ENCODE measurements around the gene PARL. TPM values are rescaled to one million over a fixed set of nuclear protein-coding genes. Genes with fewer than 3 reads are reported as not detected.

The PARL gene
- total and polyA plus RNA-seq, 9 of the 15 experiments (the other 6 are each of a cell fraction or from before 2014, with no cell fraction given): 39.5 to 82.4 (median 57.4) TPM

DNA sequence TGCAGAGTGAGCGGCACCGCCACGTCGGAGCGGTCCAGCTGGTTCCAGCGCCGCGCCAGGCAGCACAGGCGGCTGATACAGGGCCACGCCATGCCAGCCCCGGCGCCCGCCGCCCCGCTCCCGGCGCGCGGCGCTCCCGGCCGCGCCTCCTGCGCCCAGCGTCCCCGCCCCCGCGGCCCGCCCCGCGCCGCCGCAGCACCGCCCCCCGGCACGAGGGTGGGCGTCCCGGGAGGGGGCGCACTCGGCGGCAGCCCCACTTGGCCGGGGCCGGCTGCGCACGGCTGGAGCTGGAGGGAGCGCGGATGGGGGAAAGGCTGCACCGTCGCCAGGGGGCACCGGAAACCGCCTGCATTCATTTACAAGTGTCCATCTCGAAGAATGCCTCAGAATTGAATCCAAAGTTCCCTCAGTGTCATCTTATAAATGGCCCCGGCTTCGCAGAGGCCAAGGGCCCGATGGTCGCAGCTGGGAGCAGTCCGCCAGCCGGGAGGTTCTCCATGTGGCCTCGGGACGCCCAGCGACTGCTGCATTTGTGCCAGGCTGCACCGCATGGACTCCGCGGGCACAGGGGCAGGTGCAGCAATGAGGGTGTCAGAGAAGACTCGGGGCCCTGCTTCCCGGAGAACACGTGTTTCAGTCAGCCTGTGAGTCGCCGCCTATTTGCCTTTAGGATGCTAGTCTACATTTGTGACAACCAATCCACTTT is 59.1 kb downstream of the PARL start, which contains the start of gene MAP6D1:
Gene MAP6D1, minus strand, starts transcription at position 122 of the 706 bp plus-strand sequence. Its CDS starts 30 bp downstream, at position 92.
- Histone ChIP-seq H2AFZ (ENCODE audit: low read depth, low read length) (no peak within 1 kb of the TSS), H3K36me3 (ENCODE audit: control insufficient read depth, insufficient read depth, low read length) (peaks cover 24% of the 10 kb centered on the region; the same call in 1 of the 3 replicates), H3K79me2 (ENCODE audit: control insufficient read depth, insufficient read depth, low read length) (no peaks in the 10 kb centered on the region), H3K4me3 (no peak within 1 kb of the TSS), H3K27ac (ENCODE audit: extremely low read depth, low read depth, low read length) (no peak within 1 kb of the TSS), H4K20me1 (replicated peaks; ENCODE audit: control insufficient read depth, insufficient read depth, low read length) (no peaks in the 10 kb centered on the region), H3K4me2 (ENCODE audit: insufficient read depth, low read length) (no peak within 1 kb of the TSS), H3K4me1 (replicated peaks in 1 of 2; ENCODE audit: control insufficient read depth in 2 of 2, insufficient read depth in 2 of 2, low read length in 2 of 2) (no peaks in the 10 kb centered on the region; a peak in 1 of 5 replicates), H3K27me3 (ENCODE audit: control insufficient read depth in 2 of 2, insufficient read depth in 2 of 2, low read length in 2 of 2) (no peaks in the 10 kb centered on the region), H3K9me3 (replicated peaks; ENCODE audit: control insufficient read depth, insufficient read depth, low read depth, low read length) (no peaks in the 10 kb centered on the region), H3K9me1 (ENCODE audit: control insufficient read depth, insufficient read depth, low read length) (no peaks in the 10 kb centered on the region), H3K9ac (ENCODE audit: insufficient read depth in 1 of 2, low read depth in 2 of 2, low read length in 2 of 2) (no peak within 1 kb of the TSS)
- POLR2A ChIA-PET: interaction anchor here (2.6 kb wide), 1 partner anchor 18 kb away, joined by 8 read pairs; no protein-coding TSS in a partner anchor
- 95% methylated on average over 15 of the region's 69 CpGs for WGBS (ENCODE audit: insufficient coverage, low coverage, missing lambda C conversion rate)
- FAIRE-seq (no peak), DNase-seq (ENCODE audit: extremely low read depth in 1 of 4, low spot score in 3 of 4) (no peak), ATAC-seq (no peak)
- CTCF ChIA-PET (ENCODE audit: low intra/inter-chr PET ratio): no interaction called here
- intact Hi-C loops (cut with micrococcal nuclease) (no loop called here), in situ Hi-C loops (cut with MboI) (no loop called here)
- BruUV-seq (replicated peaks): no TSS peak
- no peak for TF ChIP-seq SP1 (CRISPR knock-in tag; IDR thresholded peaks at IDR 0.05)
- TF ChIP-seq POLR2G (IDR thresholded peaks at IDR 0.05; ENCODE audit: low read depth, low read length): 0 out of 2 replicates have a peak, but pooled peaks have one; percentile 15

GRCh38 chr3:183824761-183825455 is 59.8 kb downstream of the PARL start:
- in situ Hi-C loops (cut with MboI) (no loop called here), intact Hi-C loops (cut with micrococcal nuclease) (no loop called here)
- Histone ChIP-seq H3K27ac (ENCODE audit: extremely low read depth, low read depth, low read length) (no peak overlapping the region), H3K36me3 (ENCODE audit: control insufficient read depth, insufficient read depth, low read length) (peaks cover 21% of the 10 kb centered on the region; the same call in 1 of the 3 replicates), H3K4me1 (replicated peaks in 1 of 2; ENCODE audit: control insufficient read depth in 2 of 2, insufficient read depth in 2 of 2, low read length in 2 of 2) (no peaks in the 10 kb centered on the region; a peak in 1 of 5 replicates), H3K4me3 (no peak overlapping the region), H3K79me2 (ENCODE audit: control insufficient read depth, insufficient read depth, low read length) (no peaks in the 10 kb centered on the region), H2AFZ (ENCODE audit: low read depth, low read length) (no peak overlapping the region), H3K9me1 (ENCODE audit: control insufficient read depth, insufficient read depth, low read length) (peaks cover 4% of the 10 kb centered on the region), H3K27me3 (ENCODE audit: control insufficient read depth in 2 of 2, insufficient read depth in 2 of 2, low read length in 2 of 2) (no peaks in the 10 kb centered on the region), H3K4me2 (ENCODE audit: insufficient read depth, low read length) (no peak overlapping the region), H3K9me3 (replicated peaks; ENCODE audit: control insufficient read depth, insufficient read depth, low read depth, low read length) (no peaks in the 10 kb centered on the region), H4K20me1 (replicated peaks; ENCODE audit: control insufficient read depth, insufficient read depth, low read length) (no peaks in the 10 kb centered on the region), H3K9ac (ENCODE audit: insufficient read depth in 1 of 2, low read depth in 2 of 2, low read length in 2 of 2) (no peak overlapping the region)
- BruUV-seq (replicated peaks): no TSS peak
- CTCF ChIA-PET (ENCODE audit: low intra/inter-chr PET ratio): no interaction called here
- 96% methylated on average over 10 of the region's 88 CpGs for WGBS (ENCODE audit: insufficient coverage, low coverage, missing lambda C conversion rate)
- 0 out of 2 replicates have a peak, but pooled peaks have one; percentile 24 for TF ChIP-seq POLR2G (IDR thresholded peaks at IDR 0.05; ENCODE audit: low read depth, low read length)
- no peak for TF ChIP-seq GTF2F1 (IDR thresholded peaks at IDR 0.05; ENCODE audit: low read depth, low read length)
- DNase-seq (ENCODE audit: extremely low read depth in 1 of 4, low spot score in 3 of 4): no peak
- FAIRE-seq: no peak
- ATAC-seq: no peak
- POLR2A ChIA-PET: interaction anchor here (2.6 kb wide), 1 partner anchor 19 kb away, joined by 8 read pairs; no protein-coding TSS in a partner anchor
